Activated B cell treated with CpG ODN at 0.5 μM for 24 hours (primary cell): ENCODE results near the gene MAP2K4. TPM values are rescaled to one million over a fixed set of nuclear protein-coding genes. Genes with fewer than 3 reads are reported as not detected.

ENCODE experiments used
- ATAC-seq: fragments of 200-7000 bp; cut with Tn5 transposase; one replicate; pipeline ENCODE4 v1.10.0; 2021; ENCODE audit warnings: low read depth, mild to moderate bottlenecking, moderate library complexity
- CTCF ChIA-PET: fragments of 350-600 bp; sonication (Branson Sonifier 250); formaldehyde crosslinking; loops from one replicate; lab custom pipeline; 2021; ENCODE audit warnings: antibody characterized with exemption; lab: Charles Lee
- POLR2A ChIA-PET: fragments of 350-600 bp; sonication (Branson Sonifier 250); formaldehyde crosslinking; loops from one replicate; lab custom pipeline; 2021; ENCODE audit warnings: antibody characterized with exemption; lab: Charles Lee
- DNase-seq: peaks from one replicate; pipeline ENCODE4 v3.0.0; 2022
- H3K27ac Mint-ChIP-seq: one replicate; pipeline ENCODE4 v1.8.0; 2020; ENCODE audit warnings: mixed read lengths
- H3K27me3 Mint-ChIP-seq: one replicate; pipeline ENCODE4 v1.8.0; 2021; ENCODE audit warnings: mixed read lengths
- H3K36me3 Mint-ChIP-seq: one replicate; pipeline ENCODE4 v1.8.0; 2021; ENCODE audit warnings: low read depth, mixed read lengths
- H3K4me1 Mint-ChIP-seq: one replicate; pipeline ENCODE4 v1.8.0; 2021; ENCODE audit warnings: mixed read lengths
- H3K4me3 Mint-ChIP-seq: one replicate; pipeline ENCODE4 v1.8.0; 2020; ENCODE audit warnings: mild to moderate bottlenecking, mixed read lengths
- H3K9me3 Mint-ChIP-seq: one replicate; pipeline ENCODE4 v1.8.0; 2020; ENCODE audit warnings: mixed read lengths
- intact Hi-C: fragments of 100-400 bp; cut with micrococcal nuclease; formaldehyde crosslinking; loops from one replicate; pipeline ENCODE4 v1.15.1; 2024
- total RNA-seq: library from RNA; stranded (reverse); gene quantifications from 2 replicates; pipeline ENCODE4 v1.2.3, GENCODE V29; 2022
- TF ChIP-seq, protein P1 (sequence below): fragments of 200-600 bp; IDR thresholded peaks from one replicate; pipeline ENCODE4 v1.8.0; 2022; ENCODE audit warnings: antibody characterized with exemption, mild to moderate bottlenecking

The MAP2K4 gene
- total RNA-seq, 1 donor from 2014 or later = 32.9 TPM

DNA sequence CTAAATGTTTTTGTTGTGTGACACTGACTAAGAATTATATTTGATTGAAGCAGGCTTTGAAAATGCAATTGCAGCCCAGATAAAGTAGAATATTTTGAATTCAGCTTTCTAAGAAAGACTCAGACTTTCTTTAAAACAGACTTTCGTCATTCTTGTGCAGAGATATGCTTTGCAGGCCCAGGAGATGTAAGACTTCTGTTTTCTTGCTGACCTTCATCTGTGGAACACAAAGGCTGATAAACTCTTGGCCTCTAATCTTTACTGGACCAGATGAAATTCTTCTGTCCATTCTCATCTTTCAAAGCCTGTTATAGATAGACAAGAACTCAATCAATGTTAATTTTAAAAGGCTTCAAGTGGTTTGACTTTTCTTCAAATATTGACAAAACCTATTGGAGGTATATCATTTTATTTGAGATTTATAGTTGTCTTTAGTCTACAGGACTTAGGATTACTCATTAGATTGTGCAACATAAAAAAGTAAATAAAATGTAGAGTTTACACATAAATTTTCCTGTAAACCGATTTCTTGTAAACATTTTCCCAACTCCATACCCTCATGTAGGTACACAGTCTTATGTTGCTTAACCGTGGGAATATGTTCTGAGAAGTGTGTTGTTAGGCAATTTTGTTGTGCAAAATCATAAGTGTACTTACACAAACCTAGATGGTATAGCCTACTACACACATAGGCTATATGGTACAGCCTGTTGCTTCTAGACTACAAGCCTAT, 94.2 kb downstream of the MAP2K4 start:
- TF ChIP-seq, protein P1, sequence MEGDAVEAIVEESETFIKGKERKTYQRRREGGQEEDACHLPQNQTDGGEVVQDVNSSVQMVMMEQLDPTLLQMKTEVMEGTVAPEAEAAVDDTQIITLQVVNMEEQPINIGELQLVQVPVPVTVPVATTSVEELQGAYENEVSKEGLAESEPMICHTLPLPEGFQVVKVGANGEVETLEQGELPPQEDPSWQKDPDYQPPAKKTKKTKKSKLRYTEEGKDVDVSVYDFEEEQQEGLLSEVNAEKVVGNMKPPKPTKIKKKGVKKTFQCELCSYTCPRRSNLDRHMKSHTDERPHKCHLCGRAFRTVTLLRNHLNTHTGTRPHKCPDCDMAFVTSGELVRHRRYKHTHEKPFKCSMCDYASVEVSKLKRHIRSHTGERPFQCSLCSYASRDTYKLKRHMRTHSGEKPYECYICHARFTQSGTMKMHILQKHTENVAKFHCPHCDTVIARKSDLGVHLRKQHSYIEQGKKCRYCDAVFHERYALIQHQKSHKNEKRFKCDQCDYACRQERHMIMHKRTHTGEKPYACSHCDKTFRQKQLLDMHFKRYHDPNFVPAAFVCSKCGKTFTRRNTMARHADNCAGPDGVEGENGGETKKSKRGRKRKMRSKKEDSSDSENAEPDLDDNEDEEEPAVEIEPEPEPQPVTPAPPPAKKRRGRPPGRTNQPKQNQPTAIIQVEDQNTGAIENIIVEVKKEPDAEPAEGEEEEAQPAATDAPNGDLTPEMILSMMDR = no peak
- intact Hi-C loops = no loop called here
- no peak overlapping the region for H3K27ac Mint-ChIP-seq
- CTCF ChIA-PET = no interaction called here
- H3K36me3 Mint-ChIP-seq = peaks cover 72% of the 10 kb centered on the region
- no peaks in the 10 kb centered on the region for H3K27me3 Mint-ChIP-seq
- H3K4me3 Mint-ChIP-seq = no peak overlapping the region
- no peaks in the 10 kb centered on the region for H3K9me3 Mint-ChIP-seq
- H3K4me1 Mint-ChIP-seq = no peaks in the 10 kb centered on the region
- POLR2A ChIA-PET = no interaction called here
- ATAC-seq (no peak), DNase-seq (no peak)

DNA sequence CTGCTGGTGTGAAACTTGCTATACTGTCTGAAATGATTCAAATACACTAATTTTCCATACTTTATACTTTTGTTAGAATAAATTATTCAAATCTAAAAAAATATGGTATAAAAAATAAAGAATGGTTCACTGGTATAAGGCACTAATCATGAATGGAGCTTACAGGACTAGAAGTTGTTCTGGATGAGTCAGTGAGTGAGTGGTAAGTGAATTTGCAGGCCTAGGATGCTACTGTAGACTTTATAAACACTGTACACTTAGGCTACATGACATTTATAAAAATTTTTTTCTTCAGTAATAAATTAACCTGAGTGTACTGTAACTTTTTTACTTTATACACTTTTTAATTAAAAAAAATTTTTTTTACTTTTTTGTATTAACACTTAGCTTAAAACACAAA, 95.5 kb downstream of the MAP2K4 start:
- TF ChIP-seq, protein P1 = no peak
- Mint-ChIP-seq H3K4me3 (no peak overlapping the region), H3K27ac (no peak overlapping the region), H3K36me3 (peaks cover 65% of the 10 kb centered on the region), H3K9me3 (no peaks in the 10 kb centered on the region), H3K27me3 (no peaks in the 10 kb centered on the region), H3K4me1 (no peaks in the 10 kb centered on the region)
- DNase-seq (no peak), ATAC-seq (no peak)
- ChIA-PET POLR2A (no interaction called here), CTCF (no interaction called here)
- intact Hi-C loops = no loop called here

- no peaks in the 10 kb centered on the region for H3K27me3 Mint-ChIP-seq
- H3K36me3 Mint-ChIP-seq = peaks cover 56% of the 10 kb centered on the region
- intact Hi-C loops = no loop called here
- ATAC-seq (no peak), DNase-seq (no peak)
- H3K27ac Mint-ChIP-seq = no peak overlapping the region
- TF ChIP-seq, protein P1 = no peak
- H3K9me3 Mint-ChIP-seq = no peaks in the 10 kb centered on the region
- no peaks in the 10 kb centered on the region for H3K4me1 Mint-ChIP-seq
- ChIA-PET POLR2A (no interaction called here), CTCF (no interaction called here)
- no peak overlapping the region for H3K4me3 Mint-ChIP-seq
Observed at GRCh38 chr17:12118617-12119016, 97.9 kb downstream of the MAP2K4 start.

- H3K4me1 Mint-ChIP-seq = no peaks in the 10 kb centered on the region
- CTCF ChIA-PET = no interaction called here
Observed at GRCh38 chr17:12122075-12122474, 101.4 kb downstream of the MAP2K4 start.

GRCh38 chr17:12127177-12127576, 106.5 kb downstream of the MAP2K4 start:
- peaks cover 7% of the 10 kb centered on the region for H3K9me3 Mint-ChIP-seq
- POLR2A ChIA-PET = no interaction called here
- CTCF ChIA-PET = no interaction called here
- no peak overlapping the region for H3K4me3 Mint-ChIP-seq
- ATAC-seq (no peak), DNase-seq (no peak)
- TF ChIP-seq, protein P1 = no peak
- H3K36me3 Mint-ChIP-seq = peaks cover 86% of the 10 kb centered on the region
- H3K27me3 Mint-ChIP-seq = no peaks in the 10 kb centered on the region
- H3K4me1 Mint-ChIP-seq = no peaks in the 10 kb centered on the region
- no peak overlapping the region for H3K27ac Mint-ChIP-seq
- intact Hi-C loops = no loop called here

More at GRCh38 chr17:12122075-12122474, 101.4 kb downstream of the MAP2K4 start:
- ATAC-seq (no peak), DNase-seq (no peak)
- intact Hi-C loops = no loop called here
- Mint-ChIP-seq H3K4me3 (no peak overlapping the region), H3K27ac (no peak overlapping the region), H3K9me3 (peaks cover 7% of the 10 kb centered on the region), H3K27me3 (no peaks in the 10 kb centered on the region), H3K36me3 (peaks cover 62% of the 10 kb centered on the region)
- TF ChIP-seq, protein P1 = no peak
- POLR2A ChIA-PET = no interaction called here
